RWPE1 (cell line): ENCODE measurements around the gene RPS6KC1.
A peak's percentile ranks its signal among the peaks of the same experiment; 100 is the strongest.
"Not testable (repeated sequence)": the region's sequence is repeated elsewhere in the genome, so short reads cannot be mapped to it uniquely, and the experiment has no call there.

Experiments used
- CTCF ChIA-PET: fragments of 350-600 bp; sonication (Branson Sonifier 250); formaldehyde crosslinking; extraction: SDS; loops from one replicate; lab custom pipeline; 2021; lab: Yijun Ruan, JAX
- POLR2A ChIA-PET: fragments of 400-600 bp; formaldehyde crosslinking; extraction: SDS; loops from one replicate; lab custom pipeline; 2020; ENCODE audit warnings: antibody characterized with exemption; ENCODE audit not compliant: low non-redundant PET; lab: Yijun Ruan, JAX
- DNase-seq: peaks from one replicate; pipeline ENCODE4 v3.0.0; 2012; ENCODE audit warnings: low spot score
- H3K27ac ChIP-seq: fragments of 450-650 bp; 2 replicates; pipeline ENCODE4 v1.5.1; 2017
- CTCF ChIP-seq: fragments of 450-650 bp; conservative IDR thresholded peaks from 2 replicates; pipeline ENCODE4 v1.5.1; 2017; ENCODE audit warnings: low read depth, mild to moderate bottlenecking

Gene RPS6KC1

DNA sequence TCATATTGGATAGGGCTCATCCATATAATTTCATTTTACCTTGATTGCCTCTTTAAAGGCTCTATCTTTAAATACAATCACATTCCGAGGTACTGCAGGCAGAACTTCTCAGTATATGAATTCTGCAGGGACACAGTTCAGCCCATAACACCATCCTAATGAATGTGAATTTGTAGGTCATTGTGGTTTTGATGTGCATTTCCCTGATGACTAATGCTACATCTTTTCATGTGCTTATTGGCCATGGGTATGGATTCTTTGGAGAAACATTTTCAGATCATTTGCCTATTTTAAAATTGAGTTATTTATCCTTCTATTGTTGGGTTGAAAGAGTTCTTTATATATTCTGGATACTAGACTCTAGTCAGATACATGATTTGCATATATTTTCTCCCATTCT, 9.6 kb upstream of the RPS6KC1 start:
- H3K27ac ChIP-seq, result no peak overlapping the region
- no peak for TF ChIP-seq CTCF
- POLR2A ChIA-PET, result no interaction called here
- no peak for DNase-seq
- CTCF ChIA-PET, result no interaction called here

DNA sequence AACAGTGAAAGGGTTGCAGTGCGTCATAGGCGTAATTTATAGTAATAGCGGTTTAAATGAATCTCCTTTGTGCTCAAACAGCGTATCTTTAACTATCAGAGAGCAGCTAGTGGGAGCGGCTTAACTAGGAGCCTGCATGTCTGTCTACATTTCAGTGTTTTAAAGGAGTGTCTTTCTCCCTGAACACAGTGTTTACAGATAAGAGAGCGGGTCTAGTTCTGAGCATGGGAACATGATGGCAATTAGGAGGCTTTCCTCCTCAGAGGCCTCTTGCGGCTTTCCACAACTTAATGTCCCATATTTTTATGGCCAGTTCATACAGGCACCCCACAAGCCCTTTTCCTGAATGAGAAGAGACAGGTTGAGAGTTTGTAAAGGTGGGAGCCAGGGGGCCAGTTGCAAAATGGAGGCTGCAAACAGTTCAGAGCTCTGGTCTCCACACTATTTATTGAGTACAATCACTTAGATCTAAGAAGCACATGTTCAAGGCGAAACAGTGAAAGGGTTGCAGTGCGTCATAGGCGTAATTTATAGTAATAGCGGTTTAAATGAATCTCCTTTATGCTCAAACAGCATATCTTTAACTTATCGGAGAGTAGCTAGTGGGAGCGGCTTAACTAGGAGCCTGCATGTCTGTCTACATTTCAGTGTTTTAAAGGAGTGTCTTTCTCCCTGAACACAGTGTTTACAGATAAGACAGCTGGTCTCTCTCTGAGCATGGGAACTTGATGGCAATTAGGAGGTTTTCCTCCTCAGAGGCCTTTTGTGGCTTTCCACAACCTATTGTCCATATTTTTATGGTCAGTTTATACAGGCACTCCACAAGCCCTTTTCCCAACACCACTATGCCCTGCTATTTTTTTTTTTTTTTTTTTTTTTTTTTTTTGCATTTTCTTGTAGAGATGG, 5.5 kb upstream of the RPS6KC1 start:
- H3K27ac ChIP-seq, POLR2A ChIA-PET, DNase-seq, CTCF ChIA-PET: not testable (repeated sequence)

- DNase-seq, result no peak
These were observed 1.8 kb upstream of the RPS6KC1 start for GRCh38 chr1:213049232-213049631.

DNA sequence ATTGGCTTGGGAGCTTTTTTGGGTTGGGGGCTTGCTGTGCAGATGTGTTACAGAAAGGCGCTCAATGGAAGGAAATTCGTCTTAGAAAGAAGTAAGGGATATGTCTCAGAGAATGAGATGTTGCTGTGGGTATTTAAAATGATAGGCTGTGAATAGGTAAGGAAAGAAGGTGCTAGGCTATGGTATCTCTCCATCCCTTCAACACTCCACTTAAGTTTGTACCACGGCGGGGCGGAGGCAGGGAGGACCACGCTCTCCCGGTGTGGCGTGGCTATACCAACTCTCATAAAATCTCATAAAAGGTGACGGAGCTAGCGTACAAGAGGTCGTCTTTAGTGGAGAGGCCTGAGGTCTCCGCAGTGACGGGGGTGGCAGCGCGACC, 305 bp upstream of the RPS6KC1 start:
- ChIA-PET POLR2A (no interaction called here), CTCF (interaction anchor here (0.7 kb wide), 1 partner anchor 233 kb away, joined by 3 read pairs; no protein-coding TSS in a partner anchor)
- H3K27ac ChIP-seq, result peak overlapping the region; percentile 81

More at GRCh38 chr1:213049232-213049631, 1.8 kb upstream of the RPS6KC1 start:
- CTCF ChIA-PET, result no interaction called here
- POLR2A ChIA-PET, result no interaction called here
- H3K27ac ChIP-seq, result no peak overlapping the region
- TF ChIP-seq CTCF, result no peak

GRCh38 chr1:213051881-213052202, 801 bp downstream of the RPS6KC1 start:
- POLR2A ChIA-PET, result no interaction called here
- CTCF ChIA-PET, result interaction anchor here (0.5 to 0.7 kb wide), 2 partner anchors 37 to 1006 kb away, joined by 4 to 7 read pairs; no protein-coding TSS in a partner anchor
- no peak for DNase-seq

More for the DNA sequence above, 305 bp upstream of the RPS6KC1 start:
- DNase-seq, result no peak
- no peak for TF ChIP-seq CTCF

DNA sequence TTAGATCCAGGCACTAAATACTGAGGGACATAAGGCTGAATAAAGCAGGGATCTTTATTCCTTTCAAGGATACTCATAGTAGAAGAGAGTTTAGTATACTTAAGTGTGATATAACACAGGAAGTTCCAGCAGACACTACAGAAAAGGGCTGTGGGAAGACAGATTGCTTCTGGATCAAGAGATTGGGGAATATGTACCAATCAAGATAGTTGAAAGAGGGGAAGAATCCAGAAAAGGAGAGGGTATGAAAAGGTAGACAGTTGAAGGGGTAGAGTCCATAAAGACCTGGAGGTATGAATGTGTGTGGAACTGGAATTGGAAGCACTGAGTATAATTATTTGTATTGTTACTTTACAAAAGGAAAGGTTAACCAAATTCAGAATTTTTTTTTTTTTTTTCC, 2.4 kb downstream of the RPS6KC1 start:
- no peak for TF ChIP-seq CTCF
- H3K27ac ChIP-seq, result no peak overlapping the region
- no peak for DNase-seq
- POLR2A ChIA-PET, result no interaction called here
- CTCF ChIA-PET, result no interaction called here

More at GRCh38 chr1:213051881-213052202, 801 bp downstream of the RPS6KC1 start:
- no peak for TF ChIP-seq CTCF
- H3K27ac ChIP-seq, result peak overlapping the region; percentile 81; the same call in 1 of the 2 replicates

GRCh38 chr1:213054142-213054541, 3.1 kb downstream of the RPS6KC1 start:
- DNase-seq, result no peak
- ChIA-PET CTCF (no interaction called here), POLR2A (no interaction called here)
- no peak overlapping the region for H3K27ac ChIP-seq
- TF ChIP-seq CTCF, result no peak
